Measurements from ENCODE around the gene TMEM163. TPM values are rescaled to one million over a fixed set of nuclear protein-coding genes. Genes with fewer than 3 reads are reported as not detected.
A peak's percentile ranks its signal among the peaks of the same experiment; 100 is the strongest.

The TMEM163 gene
- total RNA-seq, 1 experiment from 2014 or later: 4.1 TPM

- peaks cover 7% of the 10 kb centered on the region for H3K27me3 Mint-ChIP-seq (ENCODE audit: insufficient read depth, unreplicated experiment)
- TF ChIP-seq, protein P1, sequence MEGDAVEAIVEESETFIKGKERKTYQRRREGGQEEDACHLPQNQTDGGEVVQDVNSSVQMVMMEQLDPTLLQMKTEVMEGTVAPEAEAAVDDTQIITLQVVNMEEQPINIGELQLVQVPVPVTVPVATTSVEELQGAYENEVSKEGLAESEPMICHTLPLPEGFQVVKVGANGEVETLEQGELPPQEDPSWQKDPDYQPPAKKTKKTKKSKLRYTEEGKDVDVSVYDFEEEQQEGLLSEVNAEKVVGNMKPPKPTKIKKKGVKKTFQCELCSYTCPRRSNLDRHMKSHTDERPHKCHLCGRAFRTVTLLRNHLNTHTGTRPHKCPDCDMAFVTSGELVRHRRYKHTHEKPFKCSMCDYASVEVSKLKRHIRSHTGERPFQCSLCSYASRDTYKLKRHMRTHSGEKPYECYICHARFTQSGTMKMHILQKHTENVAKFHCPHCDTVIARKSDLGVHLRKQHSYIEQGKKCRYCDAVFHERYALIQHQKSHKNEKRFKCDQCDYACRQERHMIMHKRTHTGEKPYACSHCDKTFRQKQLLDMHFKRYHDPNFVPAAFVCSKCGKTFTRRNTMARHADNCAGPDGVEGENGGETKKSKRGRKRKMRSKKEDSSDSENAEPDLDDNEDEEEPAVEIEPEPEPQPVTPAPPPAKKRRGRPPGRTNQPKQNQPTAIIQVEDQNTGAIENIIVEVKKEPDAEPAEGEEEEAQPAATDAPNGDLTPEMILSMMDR (IDR thresholded peaks at IDR 0.05; ENCODE audit: insufficient read depth in 1 of 2, low read depth in 1 of 2, low read length in 1 of 2, severe bottlenecking in 1 of 2, unreplicated experiment in 1 of 2): no peak
- no peaks in the 10 kb centered on the region for H3K9me3 ChIP-seq
- ChIA-PET POLR2A (no interaction called here), CTCF (no interaction called here)
- no peaks in the 10 kb centered on the region for H3K4me1 Mint-ChIP-seq (ENCODE audit: low read depth, unreplicated experiment)
- intact Hi-C loops (cut with micrococcal nuclease; ENCODE audit: unreplicated experiment): loop anchor here (5.0 kb wide), 1 partner anchor 226 kb away; no protein-coding TSS in a partner anchor
- H3K36me3 Mint-ChIP-seq (ENCODE audit: insufficient read depth, unreplicated experiment): no peaks in the 10 kb centered on the region
- H3K9me3 Mint-ChIP-seq (ENCODE audit: unreplicated experiment): no peaks in the 10 kb centered on the region
- H3K4me3 ChIP-seq (ENCODE audit: low read depth, low read length): no peak overlapping the region
- no peaks in the 10 kb centered on the region for H3K27me3 ChIP-seq (replicated peaks; ENCODE audit: control insufficient read depth, insufficient read depth, low read length)
- H3K36me3 ChIP-seq (ENCODE audit: control insufficient read depth, insufficient read depth, low read length): no peaks in the 10 kb centered on the region
- no TSS peak for BruUV-seq (replicated peaks)
- no peaks in the 10 kb centered on the region for H3K4me1 ChIP-seq
- no peak for DNase-seq
- H3K4me3 Mint-ChIP-seq (ENCODE audit: unreplicated experiment): no peak overlapping the region
- H3K27ac Mint-ChIP-seq (ENCODE audit: unreplicated experiment): no peak overlapping the region
Observed at GRCh38 chr2:134693359-134694330, 25.2 kb downstream of the TMEM163 start.

- H3K9me3 ChIP-seq: no peaks in the 10 kb centered on the region
- CTCF ChIA-PET: no interaction called here
- H3K4me3 ChIP-seq (ENCODE audit: low read depth, low read length): no peak overlapping the region
- H3K4me1 ChIP-seq: no peaks in the 10 kb centered on the region
- no TSS peak for BruUV-seq (replicated peaks)
- no peaks in the 10 kb centered on the region for H3K4me1 Mint-ChIP-seq (ENCODE audit: low read depth, unreplicated experiment)
- H3K27ac Mint-ChIP-seq (ENCODE audit: unreplicated experiment): no peak overlapping the region
- no peaks in the 10 kb centered on the region for H3K36me3 ChIP-seq (ENCODE audit: control insufficient read depth, insufficient read depth, low read length)
- no peak for DNase-seq
- POLR2A ChIA-PET: no interaction called here
- no peaks in the 10 kb centered on the region for H3K36me3 Mint-ChIP-seq (ENCODE audit: insufficient read depth, unreplicated experiment)
- H3K9me3 Mint-ChIP-seq (ENCODE audit: unreplicated experiment): no peaks in the 10 kb centered on the region
- intact Hi-C loops (cut with micrococcal nuclease; ENCODE audit: unreplicated experiment): loop anchor here (5.0 kb wide), 1 partner anchor 225 kb away; no protein-coding TSS in a partner anchor
- TF ChIP-seq, protein P1 (IDR thresholded peaks at IDR 0.05; ENCODE audit: insufficient read depth in 1 of 2, low read depth in 1 of 2, low read length in 1 of 2, severe bottlenecking in 1 of 2, unreplicated experiment in 1 of 2): peak in 1 of 2 experiments; percentile 7
- H3K4me3 Mint-ChIP-seq (ENCODE audit: unreplicated experiment): no peak overlapping the region
- no peaks in the 10 kb centered on the region for H3K27me3 ChIP-seq (replicated peaks; ENCODE audit: control insufficient read depth, insufficient read depth, low read length)
- no peaks in the 10 kb centered on the region for H3K27me3 Mint-ChIP-seq (ENCODE audit: insufficient read depth, unreplicated experiment)
Observed at GRCh38 chr2:134692499-134692898, 26.3 kb downstream of the TMEM163 start.

GRCh38 chr2:134690629-134691215 lies 28.1 kb downstream of the TMEM163 start:
- Mint-ChIP-seq H3K4me3 (ENCODE audit: unreplicated experiment) (no peak overlapping the region), H3K36me3 (ENCODE audit: insufficient read depth, unreplicated experiment) (no peaks in the 10 kb centered on the region), H3K27me3 (ENCODE audit: insufficient read depth, unreplicated experiment) (no peaks in the 10 kb centered on the region), H3K9me3 (ENCODE audit: unreplicated experiment) (no peaks in the 10 kb centered on the region), H3K4me1 (ENCODE audit: low read depth, unreplicated experiment) (no peaks in the 10 kb centered on the region), H3K27ac (ENCODE audit: unreplicated experiment) (no peak overlapping the region)
- Histone ChIP-seq H3K27me3 (replicated peaks; ENCODE audit: control insufficient read depth, insufficient read depth, low read length) (no peaks in the 10 kb centered on the region), H3K4me3 (ENCODE audit: low read depth, low read length) (no peak overlapping the region), H3K4me1 (no peaks in the 10 kb centered on the region), H3K9me3 (no peaks in the 10 kb centered on the region), H3K36me3 (ENCODE audit: control insufficient read depth, insufficient read depth, low read length) (no peaks in the 10 kb centered on the region)
- BruUV-seq (replicated peaks): no TSS peak
- ChIA-PET POLR2A (no interaction called here), CTCF (no interaction called here)
- no peak for DNase-seq
- intact Hi-C loops (cut with micrococcal nuclease; ENCODE audit: unreplicated experiment): loop anchor here (5.0 kb wide), 1 partner anchor 223 kb away; no protein-coding TSS in a partner anchor
- TF ChIP-seq, protein P1 (IDR thresholded peaks at IDR 0.05; ENCODE audit: insufficient read depth in 1 of 2, low read depth in 1 of 2, low read length in 1 of 2, severe bottlenecking in 1 of 2, unreplicated experiment in 1 of 2): no peak

All from Caco-2 (cell line).